HepG2 (cell line): ENCODE data around the gene YPEL3. TPM values are rescaled to one million over a fixed set of nuclear protein-coding genes. Genes with fewer than 3 reads are reported as not detected.
A peak's percentile ranks its signal among the peaks of the same experiment; 100 is the strongest.

Source experiments
- CBFB ChIP-seq: sonication (generic); formaldehyde crosslinking; IDR thresholded peaks from 2 replicates; pipeline ENCODE4 v1.4.0; 2020; ENCODE audit warnings: missing genetic modification reagents
- CHD4 ChIP-seq: fragments of 200-600 bp; sonication (generic); IDR thresholded peaks from 2 replicates; pipeline ENCODE4 v1.7.0; 2017; ENCODE audit warnings: mild to moderate bottlenecking, low read length, borderline replicate concordance
- DNMT3B ChIP-seq: conservative IDR thresholded peaks from 2 replicates; pipeline ENCODE4 v1.6.1; 2016; ENCODE audit warnings: missing biosample characterization, control low read depth
- EZH2 ChIP-seq: conservative IDR thresholded peaks from 2 replicates; pipeline ENCODE4 v1.6.1; 2012; ENCODE audit warnings: mild to moderate bottlenecking, low read depth, low read length, moderate library complexity
- GABPA ChIP-seq, 2 experiments: IDR thresholded peaks; 2 replicates each; pipeline ENCODE4 v1.6.1; 2011 to 2016; ENCODE audit warnings: low read depth in 2 of 2, low read length in 1 of 2, missing biosample characterization in 1 of 2, missing genetic modification characterization in 1 of 2
- KLF11 ChIP-seq: IDR thresholded peaks from 2 replicates; pipeline ENCODE4 v1.6.1; 2016; ENCODE audit warnings: missing compliant biosample characterization
- KLF15 ChIP-seq: sonication (generic); formaldehyde crosslinking; IDR thresholded peaks from 2 replicates; pipeline ENCODE4 v1.8.1; 2023; ENCODE audit warnings: borderline replicate concordance, mild to moderate bottlenecking, inconsistent platforms, missing genetic modification reagents, mixed read lengths
- NFE2 ChIP-seq: sonication (generic); formaldehyde crosslinking; IDR thresholded peaks from 2 replicates; pipeline ENCODE4 v1.4.0; 2020; ENCODE audit warnings: missing genetic modification reagents
- SOX13 ChIP-seq, 3 experiments: fragments of 450-650 bp in 1 of 3; sonication (generic) in 1 of 3; formaldehyde crosslinking in 1 of 3; IDR thresholded peaks in 2 of 3; conservative IDR thresholded peaks in 1 of 3; 2 replicates each; pipeline versions ENCODE4 v1.5.0 to v1.6.1; 2016 to 2020; ENCODE audit warnings: antibody characterized with exemption in 1 of 3, mild to moderate bottlenecking in 1 of 3, missing compliant biosample characterization in 1 of 3, missing genetic modification reagents in 1 of 3, moderate library complexity in 1 of 3
- WIZ ChIP-seq: sonication (generic); formaldehyde crosslinking; IDR thresholded peaks from 2 replicates; pipeline ENCODE4 v1.5.1; 2020; ENCODE audit warnings: mild to moderate bottlenecking, missing genetic modification reagents
- ZBTB38 ChIP-seq: sonication (generic); formaldehyde crosslinking; IDR thresholded peaks from 2 replicates; pipeline ENCODE4 v1.5.1; 2020; ENCODE audit warnings: mild to moderate bottlenecking, missing genetic modification reagents
- ZEB1 ChIP-seq: IDR thresholded peaks from 2 replicates; pipeline ENCODE4 v1.6.1; 2012; ENCODE audit warnings: mild to moderate bottlenecking, low read depth, inconsistent platforms; ENCODE audit not compliant: insufficient replicate concordance
- ZFP37 ChIP-seq: sonication (generic); formaldehyde crosslinking; IDR thresholded peaks from 2 replicates; pipeline ENCODE4 v1.4.0; 2020; ENCODE audit warnings: missing genetic modification reagents, borderline replicate concordance
- ZNF296 ChIP-seq: sonication (generic); formaldehyde crosslinking; conservative IDR thresholded peaks from 2 replicates; pipeline ENCODE4 v1.5.0; 2020; ENCODE audit warnings: mild to moderate bottlenecking, missing genetic modification reagents
- ZNF34 ChIP-seq: sonication (generic); formaldehyde crosslinking; IDR thresholded peaks from 2 replicates; pipeline ENCODE4 v1.4.0; 2020; ENCODE audit warnings: mild to moderate bottlenecking, missing genetic modification reagents, borderline replicate concordance
- ZNF382 ChIP-seq: sonication (generic); formaldehyde crosslinking; IDR thresholded peaks from 2 replicates; pipeline ENCODE4 v1.5.0; 2020; ENCODE audit warnings: missing genetic modification reagents, mild to moderate bottlenecking, borderline replicate concordance
- ZNF383 ChIP-seq: sonication (generic); formaldehyde crosslinking; IDR thresholded peaks from 2 replicates; pipeline ENCODE4 v1.4.0; 2020; ENCODE audit warnings: missing genetic modification reagents, mild to moderate bottlenecking, borderline replicate concordance
- ZNF572 ChIP-seq: sonication (generic); formaldehyde crosslinking; IDR thresholded peaks from 2 replicates; pipeline ENCODE4 v1.5.1; 2020; ENCODE audit warnings: mild to moderate bottlenecking, missing genetic modification reagents
- ZNF607 ChIP-seq: sonication (generic); formaldehyde crosslinking; IDR thresholded peaks from 2 replicates; pipeline ENCODE4 v1.5.1; 2020; ENCODE audit warnings: missing genetic modification reagents, mild to moderate bottlenecking, borderline replicate concordance
- ZNF768 ChIP-seq: sonication (generic); formaldehyde crosslinking; IDR thresholded peaks from 2 replicates; pipeline ENCODE4 v1.4.0; 2020; ENCODE audit warnings: missing genetic modification reagents
- ZSCAN31 ChIP-seq: sonication (generic); formaldehyde crosslinking; IDR thresholded peaks from 2 replicates; pipeline ENCODE4 v1.5.0; 2020; ENCODE audit warnings: low read depth, mild to moderate bottlenecking, missing genetic modification reagents
- polyA plus RNA-seq, 8 experiments: library from polyadenylated mRNA; depleted of rRNA in 3 of 8; stranded (reverse) in 7 of 8; unstranded in 1 of 8; fragments of >200 nt; fragmentation: Illumina TruSeq in 4 of 8; extraction: Trizol in 4 of 8; gene quantifications; 2 replicates each; pipeline versions ENCODE4 v1.2.1 to v1.2.3, GENCODE V29; 2011 to 2016; ENCODE audit warnings: low read depth in 4 of 8, missing spikeins in 1 of 8, mixed read lengths in 1 of 8; ENCODE audit not compliant: insufficient read depth in 1 of 8
- total RNA-seq, 5 experiments: library from RNA; depleted of rRNA; stranded (reverse); fragments of >200 nt; fragmentation: Illumina TruSeq; extraction: Trizol; gene quantifications; 2 replicates each; pipeline ENCODE4 v1.2.3, GENCODE V29; 2016; ENCODE audit warnings: low read depth in 1 of 5
- TF ChIP-seq, protein P1 (sequence below): sonication (generic); formaldehyde crosslinking; IDR thresholded peaks from 2 replicates; pipeline ENCODE4 v1.4.0; 2020; ENCODE audit warnings: missing genetic modification reagents
- TF ChIP-seq, protein P2 (sequence below): sonication (generic); formaldehyde crosslinking; IDR thresholded peaks from 2 replicates; pipeline ENCODE4 v1.8.1; 2023; ENCODE audit warnings: mild to moderate bottlenecking, missing genetic modification reagents, borderline replicate concordance
- TF ChIP-seq, protein P3 (sequence below): sonication (generic); formaldehyde crosslinking; IDR thresholded peaks from 2 replicates; pipeline ENCODE4 v1.4.0; 2020; ENCODE audit warnings: missing genetic modification reagents

The YPEL3 gene
- total and polyA plus RNA-seq, 2 of the 13 experiments (the other 11 are each of a cell fraction or from before 2014, with no cell fraction given) = 5.4 to 47.0 TPM

DNA sequence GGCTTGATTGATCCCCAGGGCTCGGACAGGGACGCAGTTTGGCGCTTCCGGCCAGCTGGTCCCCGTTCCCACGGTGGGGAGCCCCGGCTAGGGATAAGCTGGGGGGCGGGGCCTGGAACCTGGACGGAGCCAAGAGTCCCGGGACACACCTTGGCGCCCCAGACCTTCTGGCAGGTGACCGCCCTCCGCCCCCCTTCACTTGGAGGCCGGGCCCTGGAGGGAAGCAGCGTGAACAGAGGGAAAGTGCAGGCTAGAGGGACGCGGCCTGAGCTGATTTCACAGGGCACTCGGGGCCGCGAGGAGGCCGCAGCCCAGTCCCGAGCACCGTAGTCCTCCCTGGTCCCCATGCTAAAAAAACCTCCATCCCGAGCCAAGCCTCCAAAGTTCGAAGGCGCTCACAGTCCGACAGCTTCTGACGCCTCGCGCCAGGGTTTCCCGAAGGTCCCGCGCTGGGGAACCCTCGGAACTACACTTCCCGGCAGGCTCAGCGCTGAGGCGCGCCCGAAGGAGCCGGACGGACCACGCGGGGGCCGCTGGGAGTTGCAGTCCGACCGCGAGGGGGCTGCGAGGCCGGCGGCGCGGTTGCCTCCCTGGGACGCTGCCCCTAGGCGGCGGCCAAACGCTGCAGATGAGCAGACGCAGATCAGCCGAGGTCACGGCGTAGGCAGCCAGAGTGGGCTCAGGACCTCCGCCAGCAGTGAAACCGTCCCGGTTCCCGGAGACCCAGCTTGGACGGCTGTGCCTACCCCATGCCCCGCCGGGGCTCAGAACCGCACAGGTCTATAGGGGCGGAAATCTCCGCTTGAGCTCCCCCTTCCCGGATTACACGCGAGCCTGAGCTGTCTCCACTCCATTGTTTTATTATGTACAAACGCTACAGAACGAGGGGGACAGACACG lies 4.3 kb downstream of the YPEL3 start, which contains the start of gene TBX6 (continued):
- TF ChIP-seq, protein P1, sequence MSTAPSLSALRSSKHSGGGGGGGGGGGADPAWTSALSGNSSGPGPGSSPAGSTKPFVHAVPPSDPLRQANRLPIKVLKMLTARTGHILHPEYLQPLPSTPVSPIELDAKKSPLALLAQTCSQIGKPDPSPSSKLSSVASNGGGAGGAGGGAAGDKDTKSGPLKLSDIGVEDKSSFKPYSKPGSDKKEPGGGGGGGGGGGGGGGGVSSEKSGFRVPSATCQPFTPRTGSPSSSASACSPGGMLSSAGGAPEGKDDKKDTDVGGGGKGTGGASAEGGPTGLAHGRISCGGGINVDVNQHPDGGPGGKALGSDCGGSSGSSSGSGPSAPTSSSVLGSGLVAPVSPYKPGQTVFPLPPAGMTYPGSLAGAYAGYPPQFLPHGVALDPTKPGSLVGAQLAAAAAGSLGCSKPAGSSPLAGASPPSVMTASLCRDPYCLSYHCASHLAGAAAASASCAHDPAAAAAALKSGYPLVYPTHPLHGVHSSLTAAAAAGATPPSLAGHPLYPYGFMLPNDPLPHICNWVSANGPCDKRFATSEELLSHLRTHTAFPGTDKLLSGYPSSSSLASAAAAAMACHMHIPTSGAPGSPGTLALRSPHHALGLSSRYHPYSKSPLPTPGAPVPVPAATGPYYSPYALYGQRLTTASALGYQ = peak; percentile 13; the same call in 1 of the 2 replicates
- TF ChIP-seq WIZ (CRISPR knock-in tag) (0 out of 2 replicates have a peak, but pooled peaks have one; percentile 16), EZH2 (no peak), ZNF383 (CRISPR knock-in tag) (no peak), DNMT3B (CRISPR knock-in tag) (peak; percentile 79; the same call in 1 of the 2 replicates), ZBTB38 (CRISPR knock-in tag) (peak; percentile 81), GABPA (IDR thresholded peaks at IDR 0.05; ENCODE audit: low read depth, low read length) (peak; percentile 58), GABPA (CRISPR knock-in tag; IDR thresholded peaks at IDR 0.05; ENCODE audit: low read depth) (peak; percentile 79), ZNF382 (CRISPR knock-in tag) (no peak), CBFB (CRISPR knock-in tag) (peak; percentile 92), ZSCAN31 (CRISPR knock-in tag) (peak; percentile 63), ZFP37 (CRISPR knock-in tag) (no peak), NFE2 (no peak), CHD4 (no peak), ZNF768 (peak; percentile 67; the same call in 1 of the 2 replicates), SOX13 (IDR thresholded peaks at IDR 0.05) (no peak), SOX13 (CRISPR knock-in tag; conservative IDR thresholded peaks at IDR 0.05 in 1 of 2, IDR thresholded peaks at IDR 0.05 in 1 of 2) (peak in 1 of 2 experiments; percentile 58; a peak in 2 of 4 replicates), KLF11 (CRISPR knock-in tag) (peak; percentile 23; the same call in 1 of the 2 replicates), ZEB1 (peak; percentile 32), ZNF34 (CRISPR knock-in tag) (peak; percentile 88; the same call in 1 of the 2 replicates), ZNF296 (CRISPR knock-in tag) (peak; percentile 77; the same call in 1 of the 2 replicates), KLF15 (no peak), ZNF607 (peak; percentile 66; the same call in 1 of the 2 replicates), ZNF572 (CRISPR knock-in tag) (0 out of 2 replicates have a peak, but pooled peaks have one; percentile 58)
- TF ChIP-seq, protein P2, sequence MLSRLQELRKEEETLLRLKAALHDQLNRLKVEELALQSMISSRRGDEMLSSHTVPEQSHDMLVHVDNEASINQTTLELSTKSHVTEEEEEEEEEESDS (CRISPR knock-in tag) = no peak
- TF ChIP-seq, protein P3, sequence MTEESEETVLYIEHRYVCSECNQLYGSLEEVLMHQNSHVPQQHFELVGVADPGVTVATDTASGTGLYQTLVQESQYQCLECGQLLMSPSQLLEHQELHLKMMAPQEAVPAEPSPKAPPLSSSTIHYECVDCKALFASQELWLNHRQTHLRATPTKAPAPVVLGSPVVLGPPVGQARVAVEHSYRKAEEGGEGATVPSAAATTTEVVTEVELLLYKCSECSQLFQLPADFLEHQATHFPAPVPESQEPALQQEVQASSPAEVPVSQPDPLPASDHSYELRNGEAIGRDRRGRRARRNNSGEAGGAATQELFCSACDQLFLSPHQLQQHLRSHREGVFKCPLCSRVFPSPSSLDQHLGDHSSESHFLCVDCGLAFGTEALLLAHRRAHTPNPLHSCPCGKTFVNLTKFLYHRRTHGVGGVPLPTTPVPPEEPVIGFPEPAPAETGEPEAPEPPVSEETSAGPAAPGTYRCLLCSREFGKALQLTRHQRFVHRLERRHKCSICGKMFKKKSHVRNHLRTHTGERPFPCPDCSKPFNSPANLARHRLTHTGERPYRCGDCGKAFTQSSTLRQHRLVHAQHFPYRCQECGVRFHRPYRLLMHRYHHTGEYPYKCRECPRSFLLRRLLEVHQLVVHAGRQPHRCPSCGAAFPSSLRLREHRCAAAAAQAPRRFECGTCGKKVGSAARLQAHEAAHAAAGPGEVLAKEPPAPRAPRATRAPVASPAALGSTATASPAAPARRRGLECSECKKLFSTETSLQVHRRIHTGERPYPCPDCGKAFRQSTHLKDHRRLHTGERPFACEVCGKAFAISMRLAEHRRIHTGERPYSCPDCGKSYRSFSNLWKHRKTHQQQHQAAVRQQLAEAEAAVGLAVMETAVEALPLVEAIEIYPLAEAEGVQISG (CRISPR knock-in tag) = peak; percentile 92
